WERI-Rb-1 (cell line): ENCODE results near the gene BEND3.
"Not testable (repeated sequence)": the region's sequence is repeated elsewhere in the genome, so short reads cannot be mapped to it uniquely, and the experiment has no call there.

ENCODE experiments used
- DNase-seq: peaks from one replicate; pipeline ENCODE4 v3.0.0-alpha.2; 2020
- H3K27ac ChIP-seq: fragments of 250-450 bp; sonication (Bioruptor Pico); 2 replicates; pipeline ENCODE4 v1.5.1; 2020; ENCODE audit warnings: mild to moderate bottlenecking, moderate library complexity
- H3K27me3 ChIP-seq: fragments of 250-450 bp; sonication (Bioruptor Pico); 2 replicates; pipeline ENCODE4 v1.5.1; 2021; ENCODE audit warnings: mild to moderate bottlenecking, low read depth, moderate library complexity; ENCODE audit not compliant: insufficient read depth, severe bottlenecking
- H3K36me3 ChIP-seq: fragments of 250-450 bp; sonication (Bioruptor Pico); 2 replicates; pipeline ENCODE4 v1.5.1; 2020; ENCODE audit warnings: mild to moderate bottlenecking, moderate library complexity
- H3K4me3 ChIP-seq: 2 replicates; pipeline ENCODE4 v1.5.1; 2011; ENCODE audit warnings: low read depth, mild to moderate bottlenecking, control low read depth, low read length
- H3K9me3 ChIP-seq: fragments of 250-450 bp; sonication (Bioruptor Pico); 2 replicates; pipeline ENCODE4 v1.5.1; 2021; ENCODE audit warnings: mild to moderate bottlenecking, moderate library complexity; ENCODE audit not compliant: severe bottlenecking
- CTCF ChIP-seq: IDR thresholded peaks from 2 replicates; pipeline ENCODE4 v1.5.1; 2011; ENCODE audit warnings: low read depth, mild to moderate bottlenecking, control low read depth, inconsistent platforms, low read length

BEND3 gene

GRCh38 chr6:107102414-107102805 is 12.9 kb downstream of the BEND3 start:
- H3K36me3 ChIP-seq = no peaks in the 10 kb centered on the region
- no peak for TF ChIP-seq CTCF
- no peaks in the 10 kb centered on the region for H3K27me3 ChIP-seq
- H3K27ac ChIP-seq = no peak overlapping the region
- H3K9me3 ChIP-seq = no peaks in the 10 kb centered on the region
- DNase-seq = peak; percentile 14
- no peak overlapping the region for H3K4me3 ChIP-seq

- no peak overlapping the region for H3K4me3 ChIP-seq
These were observed 13.5 kb downstream of the BEND3 start for GRCh38 chr6:107101686-107102413.

GRCh38 chr6:107101211-107101610 is 14.1 kb downstream of the BEND3 start:
- Histone ChIP-seq H3K9me3 (no peaks in the 10 kb centered on the region), H3K4me3 (no peak overlapping the region), H3K36me3 (peaks cover 3% of the 10 kb centered on the region), H3K27me3 (no peaks in the 10 kb centered on the region), H3K27ac (no peak overlapping the region)
- no peak for TF ChIP-seq CTCF
- DNase-seq = no peak

More at GRCh38 chr6:107101686-107102413, 13.5 kb downstream of the BEND3 start:
- Histone ChIP-seq H3K27ac (no peak overlapping the region), H3K27me3 (no peaks in the 10 kb centered on the region), H3K9me3 (no peaks in the 10 kb centered on the region), H3K36me3 (peaks cover under 1% of the 10 kb centered on the region)
- DNase-seq = no peak
- no peak for TF ChIP-seq CTCF

- Histone ChIP-seq H3K36me3 (peaks cover 9% of the 10 kb centered on the region), H3K27ac (no peak overlapping the region), H3K27me3 (no peaks in the 10 kb centered on the region), H3K4me3 (no peak overlapping the region), H3K9me3 (no peaks in the 10 kb centered on the region)
- TF ChIP-seq CTCF = no peak
- DNase-seq = no peak
These were observed 16.6 kb downstream of the BEND3 start for GRCh38 chr6:107098436-107099307.

GRCh38 chr6:107084459-107084858 is 30.9 kb downstream of the BEND3 start:
- not testable (repeated sequence) for H3K27me3 ChIP-seq, H3K9me3 ChIP-seq, H3K27ac ChIP-seq, H3K4me3 ChIP-seq, DNase-seq
- H3K36me3 ChIP-seq = peaks cover 24% of the 10 kb centered on the region

- Histone ChIP-seq H3K36me3 (peaks cover 24% of the 10 kb centered on the region), H3K4me3 (no peak overlapping the region), H3K27me3 (no peaks in the 10 kb centered on the region), H3K9me3 (no peaks in the 10 kb centered on the region), H3K27ac (no peak overlapping the region)
- TF ChIP-seq CTCF = no peak
- DNase-seq = no peak
These were observed 31.4 kb downstream of the BEND3 start for GRCh38 chr6:107083921-107084320.
